IMR-90 (cell line): ENCODE measurements around the gene MDH1.

ENCODE experiments used
- CEBPB ChIP-seq: IDR thresholded peaks from 2 replicates; pipeline ENCODE4 v1.6.1; 2012; ENCODE audit warnings: low read depth, low read length, improper control_type of control experiment
- CTCF ChIP-seq: conservative IDR thresholded peaks from 2 replicates; pipeline ENCODE4 v1.5.1; 2012; ENCODE audit warnings: mild to moderate bottlenecking, low read depth, low read length, improper control_type of control experiment
- POLR2A ChIP-seq: IDR thresholded peaks from 2 replicates; pipeline ENCODE4 v1.6.1; 2012; ENCODE audit warnings: mild to moderate bottlenecking, low read depth, low read length
- RFX5 ChIP-seq: IDR thresholded peaks from 2 replicates; pipeline ENCODE4 v1.8.0; 2012; ENCODE audit warnings: low read depth, mild to moderate bottlenecking, low read length, moderate library complexity

- no peak for TF ChIP-seq RFX5
- TF ChIP-seq CTCF: no peak
- no peak for TF ChIP-seq POLR2A
- TF ChIP-seq CEBPB: no peak
Measured at GRCh38 chr2:63622751-63623150, 34.0 kb downstream of the MDH1 start.
